Mesenchymal stem cell (in vitro differentiated cells and primary cell): ENCODE data around the gene MOCOS.
A peak's percentile ranks its signal among the peaks of the same experiment; 100 is the strongest.

Source experiments
- DNase-seq: peaks from one replicate; pipeline ENCODE4 v3.0.0-alpha.2; 2013
- H2AFZ ChIP-seq: one replicate; pipeline ENCODE4 v1.6.1; 2013; ENCODE audit warnings: low read depth, mild to moderate bottlenecking, control low read depth, inconsistent platforms, low read length, moderate library complexity
- H2AK5ac ChIP-seq: 2 replicates; pipeline ENCODE4 v1.6.1; 2013; ENCODE audit warnings: low read length, moderate library complexity, mild to moderate bottlenecking, inconsistent platforms; ENCODE audit not compliant: severe bottlenecking
- H2BK120ac ChIP-seq: one replicate; pipeline ENCODE4 v1.6.1; 2013; ENCODE audit warnings: low read depth, mild to moderate bottlenecking, inconsistent platforms, low read length, moderate library complexity
- H2BK12ac ChIP-seq, 2 experiments: one replicate each; pipeline ENCODE4 v1.6.1; 2013; ENCODE audit warnings: inconsistent platforms in 2 of 2, low read length in 2 of 2, mild to moderate bottlenecking in 2 of 2, moderate library complexity in 2 of 2, control low read depth in 1 of 2
- H2BK15ac ChIP-seq: one replicate; pipeline ENCODE4 v1.6.1; 2013; ENCODE audit warnings: mild to moderate bottlenecking, low read depth, inconsistent platforms; ENCODE audit not compliant: poor library complexity, severe bottlenecking
- H2BK5ac ChIP-seq: 2 replicates; pipeline ENCODE4 v1.6.1; 2013; ENCODE audit warnings: low read depth, mild to moderate bottlenecking, low read length, control low read depth, inconsistent platforms; ENCODE audit not compliant: poor library complexity, severe bottlenecking
- H3K14ac ChIP-seq, 2 experiments: one replicate each; pipeline ENCODE4 v1.6.1; 2013; ENCODE audit warnings: inconsistent platforms in 2 of 2, low read length in 2 of 2, control low read depth in 1 of 2, mild to moderate bottlenecking in 1 of 2, moderate library complexity in 1 of 2
- H3K18ac ChIP-seq, 2 experiments: one replicate each; pipeline ENCODE4 v1.6.1; 2013; ENCODE audit warnings: inconsistent platforms in 2 of 2, low read length in 2 of 2, control low read depth in 1 of 2, low read depth in 1 of 2, mild to moderate bottlenecking in 1 of 2
- H3K23ac ChIP-seq, 2 experiments: one replicate each; pipeline ENCODE4 v1.6.1; 2013; ENCODE audit warnings: inconsistent platforms in 2 of 2, low read length in 2 of 2, mild to moderate bottlenecking in 2 of 2, moderate library complexity in 2 of 2, control low read depth in 1 of 2
- H3K27ac ChIP-seq: 2 replicates; pipeline ENCODE4 v1.5.1; 2013; ENCODE audit warnings: mild to moderate bottlenecking, moderate library complexity, low read length, control low read depth, inconsistent platforms; ENCODE audit not compliant: poor library complexity, severe bottlenecking
- H3K27me3 ChIP-seq, 2 experiments: 2 replicates each; pipeline versions ENCODE4 v1.6.1 to v1.7.0; 2013; ENCODE audit warnings: low read length in 2 of 2, mild to moderate bottlenecking in 2 of 2, moderate library complexity in 2 of 2, control low read depth in 1 of 2, inconsistent platforms in 1 of 2; ENCODE audit not compliant: control insufficient read depth in 1 of 2, insufficient read depth in 1 of 2
- H3K36me3 ChIP-seq, 2 experiments: 2 replicates each; pipeline versions ENCODE4 v1.6.1 to v1.7.0; 2013; ENCODE audit warnings: low read length in 2 of 2, control low read depth in 1 of 2, inconsistent platforms in 1 of 2, low read depth in 1 of 2, mild to moderate bottlenecking in 1 of 2; ENCODE audit not compliant: insufficient read depth in 2 of 2, control insufficient read depth in 1 of 2
- H3K4ac ChIP-seq, 2 experiments: one replicate each; pipeline ENCODE4 v1.6.1; 2013; ENCODE audit warnings: inconsistent platforms in 2 of 2, low read length in 2 of 2, mild to moderate bottlenecking in 2 of 2, moderate library complexity in 2 of 2, control low read depth in 1 of 2, low read depth in 1 of 2
- H3K4me1 ChIP-seq: 2 replicates; pipeline ENCODE4 v1.6.1; 2013; ENCODE audit warnings: low read depth, low read length, control low read depth; ENCODE audit not compliant: control insufficient read depth, insufficient read depth
- H3K4me2 ChIP-seq: 2 replicates; pipeline ENCODE4 v1.6.1; 2013; ENCODE audit warnings: low read length, mild to moderate bottlenecking, inconsistent platforms; ENCODE audit not compliant: poor library complexity, severe bottlenecking
- H3K4me3 ChIP-seq, 2 experiments: 2 replicates each; pipeline versions ENCODE4 v1.5.1 to v1.7.0; 2013; ENCODE audit warnings: low read length in 2 of 2, mild to moderate bottlenecking in 2 of 2, control low read depth in 1 of 2, low read depth in 1 of 2; ENCODE audit not compliant: insufficient read depth in 1 of 2
- H3K79me1 ChIP-seq: replicated peaks from 2 replicates; pipeline ENCODE4 v1.6.1; 2013; ENCODE audit warnings: mild to moderate bottlenecking, control low read depth, low read length, inconsistent platforms; ENCODE audit not compliant: poor library complexity, severe bottlenecking
- H3K9ac ChIP-seq: 2 replicates; pipeline ENCODE4 v1.7.0; 2013; ENCODE audit warnings: mild to moderate bottlenecking, low read length, moderate library complexity
- H3K9me3 ChIP-seq: 2 replicates; pipeline ENCODE4 v1.7.0; 2013; ENCODE audit warnings: mild to moderate bottlenecking, low read length; ENCODE audit not compliant: control insufficient read depth
- H4K8ac ChIP-seq: one replicate; pipeline ENCODE4 v1.6.1; 2013; ENCODE audit warnings: inconsistent platforms, mild to moderate bottlenecking, low read length, moderate library complexity
- H4K91ac ChIP-seq: one replicate; pipeline ENCODE4 v1.6.1; 2013; ENCODE audit warnings: mild to moderate bottlenecking, low read length, inconsistent platforms
- WGBS: methylation state at CpG from one replicate; pipeline ENCODE4 v1.1.7; 2013; ENCODE audit warnings: mixed read lengths; 5-methylcytosine and 5-hydroxymethylcytosine counted together

Gene MOCOS

DNA sequence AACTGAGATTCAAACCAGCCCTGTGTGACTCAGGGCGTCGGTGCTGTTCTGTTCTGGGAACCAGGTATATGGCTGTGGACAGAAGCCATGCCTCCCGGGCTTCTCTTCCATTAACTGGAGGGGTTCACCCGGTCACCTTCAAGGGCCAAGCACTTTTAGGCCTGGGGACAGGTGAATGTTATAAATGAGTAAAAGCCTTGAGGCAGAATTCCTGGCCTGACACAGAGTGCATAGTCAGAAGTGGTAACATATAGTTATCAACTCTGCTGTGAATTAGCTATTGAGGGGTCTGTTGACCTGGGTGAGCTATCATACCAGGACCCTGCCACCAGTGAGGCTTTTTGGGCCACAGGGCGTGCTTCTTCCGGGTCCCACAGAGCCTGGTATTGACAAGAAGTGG lies 112.9 kb downstream of the MOCOS start:
- H2AFZ ChIP-seq = no peak overlapping the region
- peaks cover 24% of the 10 kb centered on the region for H3K79me1 ChIP-seq
- no peaks in the 10 kb centered on the region for H3K36me3 ChIP-seq
- H3K9me3 ChIP-seq = no peaks in the 10 kb centered on the region
- no peak overlapping the region for H3K4me3 ChIP-seq
- WGBS = 88% methylated on average over 6 of the region's 6 CpGs
- no peak overlapping the region for H3K18ac ChIP-seq
- H2AK5ac ChIP-seq = peak overlapping the region; percentile 23
- no peak overlapping the region for H4K91ac ChIP-seq
- no peak overlapping the region for H4K8ac ChIP-seq
- no peaks in the 10 kb centered on the region for H3K27me3 ChIP-seq
- no peak overlapping the region for H2BK5ac ChIP-seq
- DNase-seq = no peak
- no peak overlapping the region for H2BK15ac ChIP-seq
- no peak overlapping the region for H2BK120ac ChIP-seq
- no peak overlapping the region for H3K27ac ChIP-seq
- H3K9ac ChIP-seq = no peak overlapping the region
- no peak overlapping the region for H2BK12ac ChIP-seq
- H3K4ac ChIP-seq = no peak overlapping the region
- no peak overlapping the region for H3K23ac ChIP-seq
- peaks cover 24% of the 10 kb centered on the region for H3K4me1 ChIP-seq
- no peak overlapping the region for H3K4me2 ChIP-seq
- H3K14ac ChIP-seq = no peak overlapping the region

DNA sequence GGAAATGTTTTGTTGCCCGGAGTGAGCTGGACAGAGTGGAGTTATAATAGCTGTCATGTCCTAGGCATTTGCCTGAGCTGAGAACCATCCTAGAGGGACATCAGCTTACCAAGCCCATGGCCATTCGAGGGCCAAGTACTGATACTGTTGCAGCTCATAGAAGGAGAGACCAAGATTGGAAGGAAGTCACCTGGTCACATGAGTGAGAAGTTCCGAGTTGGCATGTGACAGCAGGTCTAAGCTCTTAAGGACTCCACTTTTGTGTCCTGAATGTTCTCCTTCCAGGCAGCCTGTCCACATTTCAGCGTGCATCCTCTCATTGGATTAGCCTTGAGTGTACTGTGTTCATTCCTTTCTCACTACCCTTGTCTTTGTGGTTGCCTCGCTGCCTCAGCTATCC lies 114.6 kb downstream of the MOCOS start:
- H2BK120ac ChIP-seq = no peak overlapping the region
- H3K9me3 ChIP-seq = no peaks in the 10 kb centered on the region
- H2AFZ ChIP-seq = no peak overlapping the region
- H3K4me1 ChIP-seq = peaks cover 23% of the 10 kb centered on the region
- no peak overlapping the region for H2BK15ac ChIP-seq
- H3K27ac ChIP-seq = no peak overlapping the region
- H3K4me3 ChIP-seq = no peak overlapping the region
- 79% methylated on average over 5 of the region's 5 CpGs for WGBS
- H3K23ac ChIP-seq = no peak overlapping the region
- H3K4ac ChIP-seq = no peak overlapping the region
- no peaks in the 10 kb centered on the region for H3K36me3 ChIP-seq
- H4K8ac ChIP-seq = no peak overlapping the region
- no peak overlapping the region for H2BK5ac ChIP-seq
- peak overlapping the region; percentile 76 for H2AK5ac ChIP-seq
- no peak overlapping the region for H4K91ac ChIP-seq
- no peak for DNase-seq
- no peak overlapping the region for H3K4me2 ChIP-seq
- H3K9ac ChIP-seq = no peak overlapping the region
- H3K27me3 ChIP-seq = no peaks in the 10 kb centered on the region
- no peak overlapping the region for H3K18ac ChIP-seq
- H2BK12ac ChIP-seq = no peak overlapping the region
- H3K14ac ChIP-seq = no peak overlapping the region
- peaks cover 31% of the 10 kb centered on the region for H3K79me1 ChIP-seq

DNA sequence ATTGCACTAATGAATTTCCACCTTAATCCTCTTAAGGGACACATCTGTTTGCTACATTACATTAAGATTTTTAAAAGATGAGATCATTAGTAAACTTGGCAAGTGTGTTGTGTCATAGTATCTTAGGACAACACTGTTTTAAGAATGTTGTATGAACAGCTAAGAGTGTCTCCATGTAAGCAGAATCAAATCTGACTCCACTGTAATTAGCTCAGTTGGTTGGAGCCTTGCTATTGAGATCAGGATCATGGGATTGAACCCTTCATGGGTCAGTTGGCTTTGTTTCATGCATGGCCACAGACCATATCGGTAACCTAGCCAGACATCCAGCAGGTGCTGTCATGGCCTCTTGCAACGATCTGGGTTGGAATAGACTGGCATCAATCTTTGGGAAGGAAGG lies 115.4 kb downstream of the MOCOS start:
- WGBS = 76% methylated on average over 2 of the region's 2 CpGs
- Histone ChIP-seq H3K9ac (no peak overlapping the region), H3K4me2 (no peak overlapping the region)

DNA sequence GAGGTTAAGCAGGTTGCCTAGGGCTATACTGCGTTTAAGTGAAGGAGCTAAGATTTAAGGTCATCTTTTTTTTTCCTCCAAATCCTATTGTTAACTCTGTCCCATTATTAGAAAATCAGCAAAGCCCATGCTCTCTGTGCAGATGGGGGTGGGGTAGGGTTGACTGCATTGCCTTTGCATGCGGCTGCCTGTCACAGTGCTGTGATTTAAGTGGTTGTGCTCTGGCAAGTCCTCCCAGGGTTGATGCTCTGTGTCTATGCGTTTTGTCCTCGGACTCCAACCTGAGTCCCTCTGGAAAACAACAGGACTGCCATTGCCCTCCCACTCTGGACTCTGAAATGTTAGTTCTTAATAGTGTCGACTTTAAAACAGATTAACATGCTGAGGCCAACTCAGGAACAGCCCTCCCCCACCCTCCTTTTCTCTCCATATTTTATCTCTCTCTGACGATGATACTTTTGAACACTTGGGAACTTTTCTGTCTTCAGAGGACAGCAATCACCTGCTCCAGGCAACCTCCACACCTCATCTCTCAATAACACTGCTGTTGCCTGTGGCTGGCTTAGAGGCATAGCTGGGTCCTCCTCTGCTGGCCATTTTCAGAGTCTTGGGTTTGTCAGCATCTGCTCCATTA lies 116.0 kb downstream of the MOCOS start:
- Histone ChIP-seq H4K8ac (no peak overlapping the region), H3K23ac (no peak overlapping the region), H3K4ac (no peak overlapping the region), H3K4me2 (no peak overlapping the region), H2BK120ac (no peak overlapping the region), H3K79me1 (peaks cover 28% of the 10 kb centered on the region), H3K4me1 (peaks cover 23% of the 10 kb centered on the region), H3K9me3 (no peaks in the 10 kb centered on the region), H3K18ac (no peak overlapping the region), H2BK5ac (no peak overlapping the region), H2BK15ac (no peak overlapping the region), H2AK5ac (peak overlapping the region; percentile 74), H3K27me3 (no peaks in the 10 kb centered on the region), H3K36me3 (no peaks in the 10 kb centered on the region), H2AFZ (no peak overlapping the region), H2BK12ac (no peak overlapping the region), H4K91ac (no peak overlapping the region), H3K27ac (no peak overlapping the region), H3K14ac (no peak overlapping the region), H3K9ac (no peak overlapping the region), H3K4me3 (no peak overlapping the region)
- 65% methylated on average over 5 of the region's 6 CpGs for WGBS
- no peak for DNase-seq

More for the DNA sequence above, 115.4 kb downstream of the MOCOS start:
- H4K8ac ChIP-seq = no peak overlapping the region
- no peak overlapping the region for H2BK120ac ChIP-seq
- no peak overlapping the region for H3K27ac ChIP-seq
- H2BK12ac ChIP-seq = no peak overlapping the region
- no peaks in the 10 kb centered on the region for H3K27me3 ChIP-seq
- DNase-seq = peak; percentile 30
- no peak overlapping the region for H2BK15ac ChIP-seq
- H3K4me1 ChIP-seq = peaks cover 23% of the 10 kb centered on the region
- no peak overlapping the region for H3K23ac ChIP-seq
- no peak overlapping the region for H3K4me3 ChIP-seq
- H2AK5ac ChIP-seq = peak overlapping the region; percentile 16
- H2AFZ ChIP-seq = no peak overlapping the region
- no peak overlapping the region for H3K4ac ChIP-seq
- H3K18ac ChIP-seq = no peak overlapping the region
- no peak overlapping the region for H3K14ac ChIP-seq
- peaks cover 31% of the 10 kb centered on the region for H3K79me1 ChIP-seq
- no peak overlapping the region for H4K91ac ChIP-seq
- H3K36me3 ChIP-seq = no peaks in the 10 kb centered on the region
- no peak overlapping the region for H2BK5ac ChIP-seq
- no peaks in the 10 kb centered on the region for H3K9me3 ChIP-seq
